Skin of body (tissue), 2 donors: Measurements from ENCODE around the gene ADAMTS16. TPM values are rescaled to one million over a fixed set of nuclear protein-coding genes. Genes with fewer than 3 reads are reported as not detected.

Experiments
- DNase-seq: peaks from one replicate; lab custom pipeline; 2025; lab: John Stamatoyannopoulos, UW
- total RNA-seq: library from RNA; depleted of rRNA; stranded (reverse); fragments of >200 nt; gene quantifications from one replicate; pipeline ENCODE4 v1.2.3, GENCODE V29; 2014

ADAMTS16 gene
- total RNA-seq, 1 donor from 2014 or later: 3.1 TPM

GRCh38 chr5:5221724-5222123 lies 81.6 kb downstream of the ADAMTS16 start:
- DNase-seq: no peak

GRCh38 chr5:5231576-5231975 lies 91.4 kb downstream of the ADAMTS16 start:
- no peak for DNase-seq

- no peak for DNase-seq
These were observed 94.8 kb downstream of the ADAMTS16 start for GRCh38 chr5:5234912-5235311.

GRCh38 chr5:5235685-5236084 lies 95.6 kb downstream of the ADAMTS16 start:
- no peak for DNase-seq

- no peak for DNase-seq
These were observed 99.1 kb downstream of the ADAMTS16 start for GRCh38 chr5:5239191-5239590.

GRCh38 chr5:5240234-5240633 lies 100.1 kb downstream of the ADAMTS16 start:
- no peak for DNase-seq

- DNase-seq: no peak
These were observed 101.9 kb downstream of the ADAMTS16 start for GRCh38 chr5:5242056-5242455.

GRCh38 chr5:5246736-5247135 lies 106.6 kb downstream of the ADAMTS16 start:
- DNase-seq: no peak

- DNase-seq: no peak
These were observed 110.6 kb downstream of the ADAMTS16 start for GRCh38 chr5:5250758-5251157.

GRCh38 chr5:5252106-5252505 lies 112.0 kb downstream of the ADAMTS16 start:
- no peak for DNase-seq

- DNase-seq: no peak
These were observed 117.2 kb downstream of the ADAMTS16 start for GRCh38 chr5:5257353-5257752.

- DNase-seq: no peak
These were observed 118.4 kb downstream of the ADAMTS16 start for GRCh38 chr5:5258564-5258963.

- no peak for DNase-seq
These were observed 124.6 kb downstream of the ADAMTS16 start for GRCh38 chr5:5264727-5265126.

- no peak for DNase-seq
These were observed 126.2 kb downstream of the ADAMTS16 start for GRCh38 chr5:5266297-5266696.

GRCh38 chr5:5270161-5270560 lies 130.0 kb downstream of the ADAMTS16 start:
- DNase-seq: no peak

GRCh38 chr5:5270958-5271785 lies 131.0 kb downstream of the ADAMTS16 start:
- no peak for DNase-seq

- no peak for DNase-seq
These were observed 131.7 kb downstream of the ADAMTS16 start for GRCh38 chr5:5271786-5272321.

- no peak for DNase-seq
These were observed 133.3 kb downstream of the ADAMTS16 start for GRCh38 chr5:5273398-5273797.

- DNase-seq: no peak
These were observed 133.8 kb downstream of the ADAMTS16 start for GRCh38 chr5:5273976-5274375.

- no peak for DNase-seq
These were observed 135.1 kb downstream of the ADAMTS16 start for GRCh38 chr5:5275211-5275610.

GRCh38 chr5:5276430-5276829 lies 136.3 kb downstream of the ADAMTS16 start:
- no peak for DNase-seq

GRCh38 chr5:5276951-5277517 lies 136.9 kb downstream of the ADAMTS16 start:
- DNase-seq: no peak
